Islet precursor cell (in vitro differentiated cells): ENCODE measurements around the gene MOB2.

Experiments
- DNase-seq: peaks from one replicate; pipeline ENCODE4 v3.0.0-alpha.2; 2018

Gene MOB2

GRCh38 chr11:1484695-1485503 is 1.7 kb downstream of the MOB2 start:
- no peak for DNase-seq

- DNase-seq: no peak
Observed at GRCh38 chr11:1484061-1484671, 2.4 kb downstream of the MOB2 start.

- DNase-seq: no peak
Observed at GRCh38 chr11:1483445-1483961, 3.1 kb downstream of the MOB2 start.

GRCh38 chr11:1482581-1483444 is 3.8 kb downstream of the MOB2 start:
- DNase-seq: no peak

- no peak for DNase-seq
Observed at GRCh38 chr11:1481861-1482441, 4.6 kb downstream of the MOB2 start.

- no peak for DNase-seq
Observed at GRCh38 chr11:1481483-1481825, 5.1 kb downstream of the MOB2 start.

GRCh38 chr11:1480555-1481482 is 5.8 kb downstream of the MOB2 start:
- no peak for DNase-seq

- DNase-seq: no peak
Observed at GRCh38 chr11:1480191-1480554, 6.4 kb downstream of the MOB2 start.

- DNase-seq: no peak
Observed at GRCh38 chr11:1479678-1480118, 6.9 kb downstream of the MOB2 start.

GRCh38 chr11:1479006-1479677 is 7.4 kb downstream of the MOB2 start:
- no peak for DNase-seq

GRCh38 chr11:1478544-1478943 is 8.0 kb downstream of the MOB2 start:
- no peak for DNase-seq

- no peak for DNase-seq
Observed at GRCh38 chr11:1478011-1478410, 8.6 kb downstream of the MOB2 start.

- no peak for DNase-seq
Observed at GRCh38 chr11:1476940-1477736, 9.4 kb downstream of the MOB2 start.

- no peak for DNase-seq
Observed at GRCh38 chr11:1475841-1476240, 10.7 kb downstream of the MOB2 start.

GRCh38 chr11:1473786-1474185 is 12.8 kb downstream of the MOB2 start:
- no peak for DNase-seq

- no peak for DNase-seq
Observed at GRCh38 chr11:1473011-1473628, 13.5 kb downstream of the MOB2 start.

GRCh38 chr11:1472180-1473005 is 14.2 kb downstream of the MOB2 start:
- no peak for DNase-seq

- DNase-seq: no peak
Observed at GRCh38 chr11:1471736-1472135, 14.8 kb downstream of the MOB2 start.
